Measurements from ENCODE around the gene INSYN2A. TPM values are rescaled to one million over a fixed set of nuclear protein-coding genes. Genes with fewer than 3 reads are reported as not detected.

INSYN2A gene
- total and polyA plus RNA-seq, 10 of the 15 experiments (the other 5 are each of a cell fraction or from before 2014, with no cell fraction given), result not detected

DNA sequence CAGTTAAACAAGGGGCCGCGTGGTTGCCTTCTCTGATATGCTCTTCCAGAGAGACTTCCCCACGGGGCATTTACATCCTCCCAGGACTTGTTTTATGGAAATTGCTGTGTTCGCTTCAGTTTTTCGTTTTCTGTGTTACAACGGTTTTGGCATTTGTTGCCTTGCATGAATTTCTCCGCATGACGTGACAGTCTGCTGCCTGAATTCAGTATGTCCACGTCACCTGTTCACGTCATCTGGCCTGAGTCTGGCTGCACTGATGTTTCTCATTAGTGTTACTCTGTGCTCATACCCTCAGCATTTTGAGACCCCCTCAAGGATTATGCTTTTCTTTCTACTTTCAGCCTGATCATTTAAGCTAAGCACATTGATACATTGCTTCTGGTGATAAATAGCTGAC is 49.1 kb upstream of the INSYN2A start:
- POLR2A ChIA-PET, result no interaction called here
- no TSS peak for BruUV-seq (replicated peaks)
- Histone ChIP-seq H3K79me2 (ENCODE audit: control insufficient read depth, insufficient read depth, low read length) (no peaks in the 10 kb centered on the region), H3K4me2 (ENCODE audit: control insufficient read depth, insufficient read depth) (no peak overlapping the region), H3K36me3 (ENCODE audit: control insufficient read depth in 2 of 2, insufficient read depth in 2 of 2, low read length in 1 of 2) (no peaks in the 10 kb centered on the region), H4K20me1 (ENCODE audit: control insufficient read depth, insufficient read depth) (no peaks in the 10 kb centered on the region), H3K27ac (ENCODE audit: control insufficient read depth, insufficient read depth) (no peak overlapping the region), H3K4me1 (ENCODE audit: control insufficient read depth, insufficient read depth, low read length) (no peaks in the 10 kb centered on the region), H3K9ac (ENCODE audit: control insufficient read depth, insufficient read depth, low read length) (no peak overlapping the region), H3K4me3 (no peak overlapping the region), H3K27me3 (replicated peaks in 1 of 2; ENCODE audit: control insufficient read depth in 2 of 2, insufficient read depth in 2 of 2, low read length in 1 of 2) (no peaks in the 10 kb centered on the region), H3K9me3 (replicated peaks; ENCODE audit: control insufficient read depth, insufficient read depth, low read length) (no peaks in the 10 kb centered on the region), H2AFZ (ENCODE audit: control insufficient read depth, low read depth, low read length) (no peak overlapping the region)
- in situ Hi-C loops (cut with MboI) (no loop called here), intact Hi-C loops (cut with micrococcal nuclease; ENCODE audit: unreplicated experiment) (no loop called here)
- no peak for TF ChIP-seq SIX5 (IDR thresholded peaks at IDR 0.05; ENCODE audit: low read depth, low read length, severe bottlenecking)
- no peak for TF ChIP-seq IKZF2 (IDR thresholded peaks at IDR 0.05)
- no peak for TF ChIP-seq USF1 (IDR thresholded peaks at IDR 0.05; ENCODE audit: borderline replicate concordance, extremely low read length, insufficient read depth, low read depth, low read length)
- TF ChIP-seq FOS (IDR thresholded peaks at IDR 0.05; ENCODE audit: borderline replicate concordance, extremely low read depth, insufficient read length), result no peak
- TF ChIP-seq CHD4 (IDR thresholded peaks at IDR 0.05), result no peak
- no peak for TF ChIP-seq RAD21 (IDR thresholded peaks at IDR 0.05; ENCODE audit: insufficient read depth, low read depth, low read length)
- TF ChIP-seq TCF3 (IDR thresholded peaks at IDR 0.05; ENCODE audit: borderline replicate concordance, insufficient read depth, low read depth, low read length), result no peak
- TF ChIP-seq POLR2AphosphoS5 (IDR thresholded peaks at IDR 0.05; ENCODE audit: low read length), result no peak
- WGBS (ENCODE audit: insufficient coverage, insufficient replicate concordance, low lambda C conversion rate, missing lambda C conversion rate), result 51% methylated on average over 10 of the region's 10 CpGs
- DNase-seq (ENCODE audit: low read depth, low spot score), result no peak
- CTCF ChIA-PET, result no interaction called here
- ATAC-seq, result no peak
- RAD21 ChIA-PET (ENCODE audit: unreplicated experiment), result no interaction called here
- FAIRE-seq, result no peak
- SMC1A ChIA-PET (ENCODE audit: uncharacterized antibody, unreplicated experiment), result interaction anchor here (2.2 kb wide), 1 partner anchor 12 kb away, joined by 4 read pairs; no protein-coding TSS in a partner anchor

All from GM12878 (cell line).